Measurements from ENCODE around the gene DDX10.
A peak's percentile ranks its signal among the peaks of the same experiment; 100 is the strongest.

The DDX10 gene

GRCh38 chr11:108947654-108948570, 283.0 kb downstream of the DDX10 start:
- no peak for DNase-seq

GRCh38 chr11:108958368-108959104, 293.7 kb downstream of the DDX10 start:
- no peak for DNase-seq

- DNase-seq = no peak
These were observed 294.4 kb downstream of the DDX10 start for GRCh38 chr11:108959105-108959761.

DNA sequence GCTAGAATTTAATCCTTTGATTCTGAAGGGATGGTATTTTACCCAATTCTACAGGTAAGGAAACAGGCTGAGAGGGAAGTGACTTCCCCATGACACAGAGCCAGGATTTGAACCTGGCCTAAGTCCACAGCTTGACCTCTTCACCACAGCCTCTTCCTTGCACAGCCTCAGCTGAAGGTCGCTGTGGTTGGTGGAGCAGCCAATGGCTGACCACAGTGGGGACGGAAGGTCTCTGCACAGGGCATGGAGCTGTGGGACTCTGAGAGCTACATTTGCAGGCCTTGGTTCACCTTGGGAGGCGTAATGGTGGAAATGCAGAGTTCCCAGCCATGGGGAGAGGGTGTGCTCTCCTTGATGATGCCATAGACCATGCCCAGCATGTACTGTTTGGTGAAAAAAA, 295.0 kb downstream of the DDX10 start:
- DNase-seq = no peak

- no peak for DNase-seq
These were observed 295.6 kb downstream of the DDX10 start for GRCh38 chr11:108960501-108960900.

- DNase-seq = no peak
These were observed 296.2 kb downstream of the DDX10 start for GRCh38 chr11:108961095-108961494.

- no peak for DNase-seq
These were observed 298.2 kb downstream of the DDX10 start for GRCh38 chr11:108963118-108963517.

DNA sequence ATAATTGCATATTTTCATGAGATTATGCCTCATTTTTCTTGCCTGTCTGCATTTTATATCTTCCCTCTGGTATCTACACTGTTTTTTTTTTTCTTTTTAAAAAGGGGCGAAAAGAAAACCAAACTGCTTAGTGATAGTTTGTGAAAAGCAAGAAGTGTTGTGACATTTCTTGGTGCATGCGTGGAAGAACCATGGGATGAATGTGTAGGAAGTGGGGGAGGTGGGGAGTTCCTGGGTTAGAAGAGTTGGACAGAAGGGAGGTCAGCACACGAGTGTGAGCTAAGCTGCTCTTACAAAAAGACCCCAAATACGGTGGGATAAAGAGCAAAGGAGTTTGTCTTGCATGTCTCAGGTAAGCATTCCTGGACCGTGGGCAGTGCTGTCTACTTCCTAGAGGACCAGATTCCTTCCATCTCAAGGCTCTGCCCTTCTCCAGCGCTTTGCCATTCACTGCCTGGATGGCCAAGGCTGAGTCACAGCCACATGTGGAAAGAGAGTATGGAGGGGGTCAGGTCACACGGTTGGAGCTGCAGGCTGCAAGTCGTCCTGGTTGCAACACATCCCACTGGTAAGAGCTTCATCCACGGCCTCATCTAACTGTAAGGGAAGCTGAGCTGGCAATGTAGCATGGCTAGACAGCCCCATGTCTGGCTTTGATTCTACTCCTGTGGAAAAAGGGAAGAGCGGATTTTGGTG, 300.6 kb downstream of the DDX10 start:
- peak; percentile 1 for DNase-seq

DNA sequence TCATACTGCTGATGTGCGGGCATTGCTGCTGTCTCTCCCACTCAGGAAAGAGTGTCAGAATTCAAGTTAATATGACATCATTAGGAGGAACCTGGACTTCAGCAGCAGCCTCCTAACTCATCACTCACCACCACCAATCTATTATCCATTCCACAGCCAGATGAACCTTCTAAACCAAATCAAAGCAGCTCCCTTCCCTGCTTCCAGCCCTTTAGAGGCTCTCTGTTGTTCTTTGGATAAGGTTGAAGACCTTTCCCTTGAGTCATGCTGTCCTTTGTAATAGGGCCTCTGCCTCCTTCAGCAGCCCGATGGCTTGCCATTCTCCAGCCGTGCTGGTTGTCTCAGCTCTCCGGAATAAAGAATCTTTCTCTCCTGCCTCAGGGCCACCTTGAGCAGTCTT, 301.3 kb downstream of the DDX10 start:
- no peak for DNase-seq

DNA sequence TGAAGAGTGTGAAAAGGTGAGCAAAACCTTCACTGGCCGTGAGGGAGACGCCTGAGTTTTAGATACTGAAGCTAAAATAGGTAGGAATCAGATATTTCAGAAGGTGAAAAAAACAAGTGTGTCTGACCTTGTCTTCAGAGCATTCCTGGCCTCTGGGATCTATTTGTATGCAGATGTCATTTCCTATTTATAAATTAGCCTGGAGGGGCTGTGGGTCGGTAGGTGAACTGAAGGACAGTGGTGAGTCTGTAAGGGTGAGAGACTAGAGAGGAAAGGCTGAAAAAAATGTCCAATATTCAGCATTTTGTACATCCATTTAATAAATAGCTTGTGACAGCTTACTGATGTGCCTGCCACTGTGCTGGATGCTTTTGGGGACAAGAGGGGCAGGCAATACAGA, 302.1 kb downstream of the DDX10 start:
- DNase-seq = no peak

DNA sequence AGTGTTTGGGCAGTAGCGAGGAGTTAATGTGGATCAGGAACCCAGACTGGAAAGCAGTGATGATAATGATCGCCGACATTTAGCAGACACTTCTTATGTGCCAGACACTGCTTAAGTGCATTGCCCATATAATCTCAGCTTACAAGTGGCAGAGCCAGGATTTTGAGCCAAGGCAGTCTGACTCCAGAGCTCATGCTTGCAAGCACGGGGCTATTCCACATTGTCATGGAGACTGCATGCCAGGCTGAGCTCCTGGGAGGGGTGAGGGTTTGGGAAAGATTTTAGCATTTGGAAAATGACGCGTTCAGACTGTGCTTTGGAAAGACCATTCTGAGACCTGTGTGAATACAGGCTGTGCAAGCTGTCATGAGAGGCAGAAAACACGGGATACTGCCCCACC, 302.7 kb downstream of the DDX10 start:
- no peak for DNase-seq

- DNase-seq = no peak
These were observed 305.5 kb downstream of the DDX10 start for GRCh38 chr11:108970221-108970991.

DNA sequence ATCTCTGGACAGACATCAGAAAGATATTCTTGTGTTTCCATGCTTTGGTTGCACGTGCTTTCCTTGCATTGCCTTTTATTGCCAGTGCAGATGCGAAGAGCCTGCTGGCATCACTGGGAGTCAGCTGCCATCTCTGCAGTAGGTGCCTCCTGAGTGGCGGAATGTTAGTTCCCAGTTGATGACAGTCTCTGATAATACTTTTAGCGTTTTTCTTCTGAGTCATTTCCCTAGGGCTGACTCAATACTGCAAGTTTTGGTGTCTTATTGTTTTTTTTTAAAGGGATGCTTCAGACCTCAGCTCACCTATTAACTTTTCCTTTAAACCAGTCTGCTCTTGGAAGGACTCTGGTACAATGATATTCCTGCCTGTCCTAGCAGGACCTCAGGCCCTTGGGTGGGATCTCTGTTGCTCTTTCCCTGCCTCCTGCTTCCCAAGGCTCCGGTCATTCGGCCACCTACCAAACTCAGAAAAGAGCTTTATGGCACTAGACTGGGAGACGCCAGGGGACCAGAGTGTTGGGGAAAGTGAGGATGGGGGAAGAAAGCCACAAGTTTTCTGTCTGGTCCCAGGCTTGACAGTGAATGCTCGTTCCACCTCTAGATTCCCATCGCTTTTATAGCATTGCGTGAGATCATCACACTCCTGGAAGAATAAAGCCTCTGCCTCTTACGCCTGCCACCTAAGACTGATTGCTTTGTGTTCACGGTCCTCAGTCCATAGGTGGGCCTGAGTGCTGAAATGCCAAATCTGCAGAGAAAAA, 308.7 kb downstream of the DDX10 start:
- DNase-seq = no peak

- no peak for DNase-seq
These were observed 310.2 kb downstream of the DDX10 start for GRCh38 chr11:108975026-108975425.

GRCh38 chr11:108975641-108976071, 310.8 kb downstream of the DDX10 start:
- DNase-seq = no peak

DNA sequence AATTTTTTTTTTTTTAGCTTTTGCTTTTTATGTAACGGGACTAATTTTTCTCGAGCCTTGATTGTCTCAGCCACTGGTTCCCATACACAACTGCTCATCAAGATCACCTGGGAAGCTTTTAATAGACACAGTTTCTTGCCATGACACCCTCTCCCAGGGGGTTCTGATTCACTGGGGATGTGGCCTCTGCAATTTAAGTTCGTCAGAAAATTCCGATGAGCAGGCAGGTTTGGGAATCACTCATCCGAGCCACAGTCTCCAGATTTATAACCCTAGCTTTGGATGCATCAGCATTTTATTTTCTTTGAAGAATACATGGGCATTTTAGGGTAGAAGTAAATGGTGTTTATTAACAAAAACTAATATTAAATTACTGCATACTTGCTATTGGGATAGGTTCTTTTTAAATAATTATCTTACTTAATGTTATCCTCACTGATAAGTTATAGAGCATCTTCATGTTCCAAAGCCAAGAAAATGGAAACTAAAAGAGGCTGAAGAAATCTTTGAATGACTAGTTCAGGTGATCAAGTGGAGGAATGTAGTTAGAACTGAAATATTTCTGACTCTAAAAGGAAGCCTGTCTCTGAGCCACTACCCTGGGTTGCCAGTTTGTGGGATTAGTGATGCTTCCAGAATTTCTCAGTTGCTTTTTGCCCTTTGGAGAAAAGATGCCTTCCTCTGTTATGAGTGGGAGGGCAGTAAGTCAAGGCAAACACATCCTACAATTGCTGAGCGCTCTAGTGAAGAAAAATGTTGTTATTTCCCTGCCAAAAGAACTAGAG, 319.0 kb downstream of the DDX10 start:
- no peak for DNase-seq

GRCh38 chr11:108984523-108984922, 319.7 kb downstream of the DDX10 start:
- no peak for DNase-seq

- no peak for DNase-seq
These were observed 320.5 kb downstream of the DDX10 start for GRCh38 chr11:108985236-108985944.

DNA sequence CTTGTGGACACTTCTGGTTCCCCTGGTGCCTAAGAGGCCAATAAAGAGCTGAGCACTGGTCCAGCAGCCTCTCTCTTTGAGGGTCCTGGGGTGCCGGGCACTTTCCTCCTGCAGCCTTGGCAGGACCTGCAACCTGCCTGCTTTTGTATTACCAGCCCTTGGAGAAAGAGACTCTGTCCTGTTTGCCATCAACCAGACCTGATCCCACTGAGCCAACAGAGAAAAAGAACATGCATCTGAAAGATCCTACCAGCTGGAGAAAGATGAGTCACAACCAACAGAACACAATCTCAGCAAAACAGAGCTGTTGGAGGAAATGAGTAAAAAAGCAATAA, 321.0 kb downstream of the DDX10 start:
- no peak for DNase-seq
